Amniotic stem cell (primary cell): ENCODE data around the gene SLC36A2.
"Not testable (repeated sequence)": the region's sequence is repeated elsewhere in the genome, so short reads cannot be mapped to it uniquely, and the experiment has no call there.

Experiments
- DNase-seq: peaks from one replicate; lab custom pipeline; 2025; lab: John Stamatoyannopoulos, UW

The SLC36A2 gene

GRCh38 chr5:151326266-151326665 lies 21.1 kb downstream of the SLC36A2 start:
- no peak for DNase-seq

- DNase-seq, result no peak
Measured at GRCh38 chr5:151320481-151320880, 26.9 kb downstream of the SLC36A2 start.

GRCh38 chr5:151318850-151319732 lies 28.3 kb downstream of the SLC36A2 start:
- DNase-seq, result no peak

- DNase-seq, result no peak
Measured at GRCh38 chr5:151317871-151318270, 29.5 kb downstream of the SLC36A2 start.

- DNase-seq, result peak; percentile 9
Measured at GRCh38 chr5:151315998-151316597, 31.3 kb downstream of the SLC36A2 start.

GRCh38 chr5:151313357-151313756 lies 34.0 kb downstream of the SLC36A2 start:
- DNase-seq, result no peak

GRCh38 chr5:151312756-151313324 lies 34.5 kb downstream of the SLC36A2 start:
- no peak for DNase-seq

GRCh38 chr5:151310932-151311331 lies 36.4 kb downstream of the SLC36A2 start:
- no peak for DNase-seq

- not testable (repeated sequence) for DNase-seq
Measured at GRCh38 chr5:151309821-151310220, 37.5 kb downstream of the SLC36A2 start.

- DNase-seq, result not testable (repeated sequence)
Measured at GRCh38 chr5:151309266-151309665, 38.1 kb downstream of the SLC36A2 start.

- DNase-seq, result no peak
Measured at GRCh38 chr5:151303666-151304065, 43.7 kb downstream of the SLC36A2 start, which contains the start of gene SLC36A3. TSS of gene SLC36A3 (minus strand) at chr5:151303766. CDS start at chr5:151303354, 412 bp downstream.

- DNase-seq, result peak; percentile 41
Measured at GRCh38 chr5:151298063-151298855, 49.1 kb downstream of the SLC36A2 start.

- no peak for DNase-seq
Measured at GRCh38 chr5:151296974-151297373, 50.4 kb downstream of the SLC36A2 start.

- no peak for DNase-seq
Measured at GRCh38 chr5:151296478-151296830, 50.9 kb downstream of the SLC36A2 start.

GRCh38 chr5:151295791-151296477 lies 51.4 kb downstream of the SLC36A2 start:
- no peak for DNase-seq

GRCh38 chr5:151295138-151295537 lies 52.2 kb downstream of the SLC36A2 start:
- DNase-seq, result no peak

GRCh38 chr5:151293624-151294023 lies 53.7 kb downstream of the SLC36A2 start:
- no peak for DNase-seq

- DNase-seq, result no peak
Measured at GRCh38 chr5:151288180-151288579, 59.2 kb downstream of the SLC36A2 start.

GRCh38 chr5:151286246-151286645 lies 61.1 kb downstream of the SLC36A2 start:
- no peak for DNase-seq

GRCh38 chr5:151285683-151286082 lies 61.7 kb downstream of the SLC36A2 start:
- DNase-seq, result no peak

GRCh38 chr5:151284392-151284967 lies 62.9 kb downstream of the SLC36A2 start:
- DNase-seq, result no peak
